A549 (cell line): Measurements from ENCODE around the gene TMC5. TPM values are rescaled to one million over a fixed set of nuclear protein-coding genes. Genes with fewer than 3 reads are reported as not detected.

ENCODE experiments used
- ATAC-seq, 2 experiments: fragments of 200-7000 bp in 1 of 2; fragments of >200 bp in 1 of 2; cut with Nextera tagmentation in 1 of 2; cut with Tn5 transposase in 1 of 2; 3 replicates each; pipeline versions ENCODE4 v1.8.0 to v1.9.1; 2018 to 2020; ENCODE audit warnings: mild to moderate bottlenecking in 1 of 2, moderate library complexity in 1 of 2
- CTCF ChIA-PET: fragments of 300-600 bp; sonication (Branson Sonifier 250); formaldehyde crosslinking; extraction: SDS; loops from one replicate; lab custom pipeline; 2021; ENCODE audit warnings: antibody characterized with exemption, inconsistent platforms; lab: Yijun Ruan, JAX
- POLR2A ChIA-PET: fragments of 350-600 bp; formaldehyde crosslinking; extraction: SDS; loops from one replicate; lab custom pipeline; 2021; ENCODE audit warnings: antibody characterized with exemption, inconsistent platforms; lab: Yijun Ruan, JAX
- DNase-seq, 2 experiments: peaks; one replicate each; pipeline versions ENCODE4 v3.0.0 to v3.0.0-alpha.2; 2011 to 2016; ENCODE audit warnings: low read depth in 1 of 2, low spot score in 1 of 2
- FAIRE-seq: peaks from 2 replicates; lab custom pipeline; 2011; peaks lifted over from hg19 to GRCh38; lab: Jason Lieb, UNC
- H3K27ac ChIP-seq, 2 experiments: fragments of >200 bp; sonication (Bioruptor Twin); formaldehyde crosslinking; 3 replicates each; pipeline ENCODE4 v1.5.1; 2016 to 2017
- H3K4me1 ChIP-seq: fragments of >200 bp; sonication (Bioruptor Twin); formaldehyde crosslinking; 3 replicates; pipeline ENCODE4 v1.6.1; 2016
- H3K4me2 ChIP-seq: fragments of >200 bp; sonication (Bioruptor Twin); formaldehyde crosslinking; 3 replicates; pipeline ENCODE4 v1.6.1; 2016
- H3K4me3 ChIP-seq: fragments of >200 bp; sonication (Bioruptor Twin); formaldehyde crosslinking; 3 replicates; pipeline ENCODE4 v1.5.1; 2016
- H3K9me3 ChIP-seq: fragments of >200 bp; sonication (Bioruptor Twin); formaldehyde crosslinking; 3 replicates; pipeline ENCODE4 v1.6.1; 2016
- ATOH8 ChIP-seq: fragments of 250-450 bp; sonication (Bioruptor Pico); IDR thresholded peaks from 2 replicates; pipeline ENCODE4 v1.5.0; 2020; ENCODE audit warnings: low read depth, mild to moderate bottlenecking, moderate library complexity
- BHLHE40 ChIP-seq: IDR thresholded peaks from 2 replicates; pipeline ENCODE4 v1.6.1; 2012; ENCODE audit warnings: low read depth, low read length, inconsistent platforms
- CBX2 ChIP-seq: fragments of 200-600 bp; sonication (generic); IDR thresholded peaks from 2 replicates; pipeline ENCODE4 v1.6.1; 2016; ENCODE audit warnings: low read depth, mild to moderate bottlenecking, borderline replicate concordance
- E2F6 ChIP-seq: IDR thresholded peaks from 2 replicates; pipeline ENCODE4 v1.6.1; 2012; ENCODE audit warnings: low read depth, borderline replicate concordance
- ELK1 ChIP-seq: fragments of 150-350 bp; IDR thresholded peaks from 2 replicates; pipeline ENCODE4 v1.6.1; 2014; ENCODE audit warnings: low read depth, mild to moderate bottlenecking, low read length
- FOSL2 ChIP-seq, 2 experiments: fragments of 450-650 bp in 1 of 2; fragments of >200 bp in 1 of 2; sonication (Bioruptor Twin) in 1 of 2; formaldehyde crosslinking; IDR thresholded peaks; 2 replicates each; pipeline versions ENCODE4 v1.5.0 to v1.6.1; 2016 to 2020; ENCODE audit warnings: mild to moderate bottlenecking in 1 of 2, moderate library complexity in 1 of 2
- FOXS1 ChIP-seq: fragments of 250-450 bp; sonication (Bioruptor Pico); IDR thresholded peaks from 2 replicates; pipeline ENCODE4 v1.5.0; 2020; ENCODE audit warnings: mild to moderate bottlenecking, moderate library complexity
- HDAC2 ChIP-seq: fragments of 200-600 bp; sonication (generic); IDR thresholded peaks from 2 replicates; pipeline ENCODE4 v1.6.1; 2016
- HEYL ChIP-seq: fragments of 250-450 bp; sonication (Bioruptor Pico); IDR thresholded peaks from 2 replicates; pipeline ENCODE4 v1.8.0; 2021; ENCODE audit warnings: mild to moderate bottlenecking, moderate library complexity
- HOXB13 ChIP-seq: fragments of 250-450 bp; sonication (Bioruptor Pico); IDR thresholded peaks from 2 replicates; pipeline ENCODE4 v1.5.0; 2020; ENCODE audit warnings: low read depth, mild to moderate bottlenecking, moderate library complexity
- HOXB5 ChIP-seq: fragments of 250-450 bp; sonication (Bioruptor Pico); IDR thresholded peaks from 2 replicates; pipeline ENCODE4 v1.5.0; 2020; ENCODE audit warnings: mild to moderate bottlenecking, moderate library complexity
- JUN ChIP-seq, 2 experiments: fragments of >200 bp; sonication (Bioruptor Twin); formaldehyde crosslinking; IDR thresholded peaks; 2 replicates in 1 of 2; 3 replicates in 1 of 2; pipeline ENCODE4 v1.6.1; 2016 to 2017
- KDM5A ChIP-seq: fragments of 200-600 bp; sonication (generic); IDR thresholded peaks from 2 replicates; pipeline ENCODE4 v1.6.1; 2016; ENCODE audit warnings: antibody characterized with exemption, mild to moderate bottlenecking
- MAFK ChIP-seq: fragments of 450-650 bp; IDR thresholded peaks from 2 replicates; pipeline ENCODE4 v1.6.1; 2014; ENCODE audit not compliant: partially characterized antibody
- MAX ChIP-seq: IDR thresholded peaks from 2 replicates; pipeline ENCODE4 v1.6.1; 2012
- MYC ChIP-seq: IDR thresholded peaks from 2 replicates; pipeline ENCODE4 v1.6.1; 2012; ENCODE audit warnings: mild to moderate bottlenecking, inconsistent platforms, low read length, improper control_type of control experiment, borderline replicate concordance
- NFE2L2 ChIP-seq: fragments of 150-350 bp; conservative IDR thresholded peaks from 2 replicates; pipeline ENCODE4 v1.6.1; 2014; ENCODE audit warnings: low read length
- NR3C1 ChIP-seq: fragments of >200 bp; sonication (Bioruptor Twin); formaldehyde crosslinking; IDR thresholded peaks from 3 replicates; pipeline ENCODE4 v1.6.1; 2017
- PBX3 ChIP-seq: IDR thresholded peaks from 2 replicates; pipeline ENCODE4 v1.6.1; 2012
- PHF8 ChIP-seq: fragments of 200-600 bp; sonication (generic); IDR thresholded peaks from 2 replicates; pipeline ENCODE4 v1.6.1; 2016; ENCODE audit warnings: low read depth, mild to moderate bottlenecking, antibody characterized with exemption, moderate library complexity, borderline replicate concordance
- POLR2A ChIP-seq: IDR thresholded peaks from 2 replicates; pipeline ENCODE4 v1.6.1; 2012; ENCODE audit warnings: mild to moderate bottlenecking, low read length
- POLR2AphosphoS2 ChIP-seq: conservative IDR thresholded peaks from 2 replicates; pipeline ENCODE4 v1.6.1; 2012; ENCODE audit warnings: low read length, improper control_type of control experiment, inconsistent platforms
- RCOR1 ChIP-seq: fragments of 150-350 bp; IDR thresholded peaks from 2 replicates; pipeline ENCODE4 v1.6.1; 2014; ENCODE audit warnings: antibody characterized with exemption, low read length, low read depth
- SMC3 ChIP-seq: fragments of >200 bp; sonication (Bioruptor Twin); formaldehyde crosslinking; IDR thresholded peaks from 3 replicates; pipeline ENCODE4 v1.6.1; 2018; ENCODE audit warnings: inconsistent platforms
- SREBF2 ChIP-seq: fragments of 450-650 bp; IDR thresholded peaks from 2 replicates; pipeline ENCODE4 v1.6.1; 2014; ENCODE audit warnings: mild to moderate bottlenecking, moderate library complexity
- ZFP36 ChIP-seq: fragments of 450-650 bp; IDR thresholded peaks from 2 replicates; pipeline ENCODE4 v1.6.1; 2014; ENCODE audit warnings: borderline replicate concordance; ENCODE audit not compliant: partially characterized antibody
- WGBS: methylation state at CpG from one replicate; pipeline ENCODE4 v1.1.6; 2017; ENCODE audit errors: missing lambda C conversion rate; 5-methylcytosine and 5-hydroxymethylcytosine counted together
- polyA plus RNA-seq, 4 experiments: library from polyadenylated mRNA; depleted of rRNA in 3 of 4; stranded (reverse); fragments of >200 nt; fragmentation: RNase III in 1 of 4; extraction: RNeasy Plus Mini Kit Qiagen cat#74134 plus additional on column Dnase treatment in 1 of 4; gene quantifications; 2 replicates in 3 of 4; 3 replicates in 1 of 4; pipeline ENCODE4 v1.2.3, GENCODE V29; 2011 to 2017

Gene TMC5
- polyA plus RNA-seq, 2 of the 4 experiments (the other 2 are of a cell fraction): 8.3 to 17.1 TPM

DNA sequence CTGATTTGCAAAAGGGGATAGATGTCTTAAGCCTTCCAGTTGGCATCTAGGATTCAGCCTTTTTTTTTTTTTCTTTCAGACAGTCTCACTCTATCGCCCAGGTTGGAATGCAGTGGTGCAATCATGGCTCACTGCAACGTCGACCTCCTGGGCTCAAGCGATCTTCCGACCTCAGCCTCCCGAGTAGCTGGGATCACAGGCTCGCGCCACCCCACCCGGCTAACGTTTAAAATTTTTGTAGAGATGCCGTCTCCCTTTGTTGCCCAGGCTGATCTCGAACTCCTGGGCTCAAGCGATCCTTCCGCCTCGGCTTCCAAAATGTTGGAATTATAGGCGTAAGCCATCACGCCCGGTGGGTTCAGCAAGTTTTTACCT, 105.5 kb downstream of the TMC5 start (continued):
- TF ChIP-seq E2F6: no peak
- no peak for TF ChIP-seq RCOR1
- TF ChIP-seq, all 56 proteins: peak for 0

GRCh38 chr16:19523559-19524355, 106.1 kb downstream of the TMC5 start, which contains the start of gene CCP110:
TSS of gene CCP110 (plus strand) at chr16:19523942. CDS start at chr16:19527882, 3,940 bp downstream.
- peak within 1 kb of the TSS; percentile 77 for H3K4me2 ChIP-seq
- ATAC-seq (peak; percentile 83 to 90), FAIRE-seq (no peak), DNase-seq (peak; percentile 95 to 96)
- H3K27ac ChIP-seq: peak within 1 kb of the TSS; percentile 84 to 96
- ChIA-PET POLR2A (interaction anchor here (0.5 to 1.8 kb wide), 4 partner anchors 16 to 429 kb away, joined by 3 to 15 read pairs (median 3); partner anchors contain the start of gene VPS35L), CTCF (interaction anchor here (1.7 to 2.7 kb wide), 3 partner anchors 15 to 31 kb away, joined by 4 to 17 read pairs (median 8); partner anchors contain the start of gene VPS35L)
- no peaks in the 10 kb centered on the region for H3K9me3 ChIP-seq
- WGBS: under 1% methylated on average over 41 of the region's 51 CpGs
- H3K4me3 ChIP-seq: peak within 1 kb of the TSS; percentile 98
- TF ChIP-seq JUN (IDR thresholded peaks at IDR 0.05) (peak in 1 of 2 experiments; percentile 46; a peak in 1 of 5 replicates), POLR2A (peak; percentile 65), ATOH8 (CRISPR knock-in tag) (no peak), SMC3 (no peak), PHF8 (peak; percentile 64; the same call in 1 of the 2 replicates), PBX3 (0 out of 2 replicates have a peak, but pooled peaks have one; percentile 8), MAX (peak; percentile 50)
- TF ChIP-seq, all 56 proteins: peak for 5
- peaks cover 43% of the 10 kb centered on the region for H3K4me1 ChIP-seq

GRCh38 chr16:19524356-19524615, 106.6 kb downstream of the TMC5 start:
- Histone ChIP-seq H3K4me2 (peak overlapping the region; percentile 77), H3K9me3 (no peaks in the 10 kb centered on the region), H3K27ac (peak overlapping the region; percentile 84 to 94), H3K4me3 (peak overlapping the region; percentile 98), H3K4me1 (peaks cover 38% of the 10 kb centered on the region)
- ChIA-PET CTCF (interaction anchor here (1.7 to 2.7 kb wide), 4 partner anchors 16 to 30 kb away, joined by 4 to 17 read pairs (median 6); partner anchors contain the start of gene VPS35L), POLR2A (interaction anchor here (1.0 to 1.8 kb wide), 3 partner anchors 16 to 429 kb away, joined by 3 to 15 read pairs (median 3); partner anchors contain the start of gene VPS35L)
- TF ChIP-seq NFE2L2: no peak
- TF ChIP-seq BHLHE40: no peak
- no peak for TF ChIP-seq HEYL (CRISPR knock-in tag)
- TF ChIP-seq MYC: no peak
- TF ChIP-seq ZFP36: no peak
- TF ChIP-seq HOXB5 (CRISPR knock-in tag): no peak
- FAIRE-seq (no peak), DNase-seq (no peak), ATAC-seq (peak; percentile 1 to 2; a peak in 2 of 6 replicates)
- WGBS: 2% methylated on average over 6 of the region's 11 CpGs

GRCh38 chr16:19524616-19525384, 107.1 kb downstream of the TMC5 start:
- Histone ChIP-seq H3K4me2 (peak overlapping the region; percentile 77), H3K4me1 (peaks cover 34% of the 10 kb centered on the region), H3K9me3 (no peaks in the 10 kb centered on the region), H3K4me3 (peak overlapping the region; percentile 98), H3K27ac (peak overlapping the region; percentile 84 to 94)
- DNase-seq (peak in 1 of 2 experiments; percentile 21), ATAC-seq (no peak), FAIRE-seq (no peak)
- WGBS: 62% methylated on average over 19 of the region's 19 CpGs
- ChIA-PET POLR2A (interaction anchor here (1.0 to 1.8 kb wide), 3 partner anchors 15 to 430 kb away, joined by 3 to 15 read pairs (median 3); partner anchors contain the start of gene VPS35L), CTCF (interaction anchor here (0.5 to 2.7 kb wide), 5 partner anchors 15 to 30 kb away, joined by 3 to 17 read pairs (median 5); partner anchors contain the start of gene VPS35L)
- TF ChIP-seq FOXS1 (CRISPR knock-in tag) (no peak), ELK1 (no peak), NR3C1 (no peak), CBX2 (no peak), KDM5A (no peak), FOSL2 (IDR thresholded peaks at IDR 0.05) (no peak), FOSL2 (CRISPR knock-in tag; IDR thresholded peaks at IDR 0.05) (no peak), HOXB13 (CRISPR knock-in tag) (no peak), POLR2AphosphoS2 (no peak), SREBF2 (no peak), MYC (no peak), HDAC2 (no peak), MAFK (no peak), RCOR1 (no peak)
